Hepatocyte (in vitro differentiated cells): ENCODE results near the gene HOXD1. TPM values are rescaled to one million over a fixed set of nuclear protein-coding genes. Genes with fewer than 3 reads are reported as not detected.

Experiments used
- DNase-seq: peaks from one replicate; pipeline ENCODE4 v3.0.0-alpha.2; 2016; ENCODE audit warnings: low spot score
- H2AFZ ChIP-seq: fragments of 200-600 bp; sonication (generic); 2 replicates; pipeline ENCODE4 v1.6.0; 2016; ENCODE audit warnings: antibody characterized with exemption, mild to moderate bottlenecking
- H3K27ac ChIP-seq: fragments of 200-600 bp; sonication (generic); 2 replicates; pipeline ENCODE4 v1.5.1; 2016; ENCODE audit warnings: mild to moderate bottlenecking
- H3K27me3 ChIP-seq: fragments of 200-600 bp; sonication (generic); 2 replicates; pipeline ENCODE4 v1.6.1; 2016
- H3K36me3 ChIP-seq: fragments of 200-600 bp; sonication (generic); replicated peaks from 2 replicates; pipeline ENCODE4 v1.5.1; 2016; ENCODE audit warnings: low read depth; ENCODE audit not compliant: insufficient read depth
- H3K4me1 ChIP-seq: fragments of 200-600 bp; sonication (generic); 2 replicates; pipeline ENCODE4 v1.5.1; 2016; ENCODE audit warnings: mild to moderate bottlenecking, moderate library complexity; ENCODE audit not compliant: insufficient read depth
- H3K4me2 ChIP-seq: fragments of 200-600 bp; sonication (generic); 2 replicates; pipeline ENCODE4 v1.6.0; 2016
- H3K4me3 ChIP-seq: fragments of 200-600 bp; sonication (generic); 2 replicates; pipeline ENCODE4 v1.5.1; 2016; ENCODE audit warnings: mild to moderate bottlenecking
- H3K79me2 ChIP-seq: fragments of 200-600 bp; sonication (generic); 2 replicates; pipeline ENCODE4 v1.6.0; 2017; ENCODE audit warnings: mild to moderate bottlenecking
- H3K9me2 ChIP-seq: fragments of 200-600 bp; sonication (generic); replicated peaks from 2 replicates; pipeline ENCODE4 v1.6.0; 2017; ENCODE audit warnings: mild to moderate bottlenecking; ENCODE audit not compliant: insufficient read depth
- H3K9me3 ChIP-seq: fragments of 200-600 bp; sonication (generic); 2 replicates; pipeline ENCODE4 v1.5.1; 2016; ENCODE audit warnings: low read depth, mild to moderate bottlenecking
- H4K20me1 ChIP-seq: fragments of 200-600 bp; sonication (generic); 2 replicates; pipeline ENCODE4 v1.6.0; 2016; ENCODE audit warnings: mild to moderate bottlenecking; ENCODE audit not compliant: insufficient read depth, poor library complexity, severe bottlenecking
- EZH2 ChIP-seq: fragments of 200-600 bp; sonication (generic); IDR thresholded peaks from 2 replicates; pipeline ENCODE4 v1.6.1; 2016; ENCODE audit warnings: antibody characterized with exemption, mild to moderate bottlenecking, borderline replicate concordance
- EZH2phosphoT487 ChIP-seq: fragments of 200-600 bp; sonication (generic); IDR thresholded peaks from one replicate; pipeline ENCODE4 v1.6.1; 2018; ENCODE audit warnings: antibody characterized with exemption, mild to moderate bottlenecking, low read depth, moderate library complexity; ENCODE audit not compliant: unreplicated experiment, severe bottlenecking
- WGBS: methylation state at CpG from one replicate; pipeline ENCODE4 v1.1.6; 2016; ENCODE audit warnings: low lambda C conversion rate; ENCODE audit errors: missing lambda C conversion rate; 5-methylcytosine and 5-hydroxymethylcytosine counted together
- polyA plus RNA-seq: library from polyadenylated mRNA; unstranded; fragments of >200 nt; fragmentation: Nextera tagmentation; extraction: Ambion mirVana; gene quantifications from 2 replicates; pipeline ENCODE4 v1.2.1, GENCODE V29; 2016
- total RNA-seq: library from RNA; depleted of rRNA; stranded (reverse); fragments of >200 nt; gene quantifications from 2 replicates; pipeline ENCODE4 v1.2.3, GENCODE V29; 2014
- TF ChIP-seq, protein P1 (sequence below): fragments of 200-600 bp; sonication (generic); IDR thresholded peaks from 2 replicates; pipeline ENCODE4 v1.5.1; 2016; ENCODE audit warnings: antibody characterized with exemption, mild to moderate bottlenecking; ENCODE audit not compliant: poor library complexity

The HOXD1 gene
- total and polyA plus RNA-seq, 2 experiments from 2014 or later, result not detected

- no peak overlapping the region for H2AFZ ChIP-seq
- peaks cover 47% of the 10 kb centered on the region for H3K27me3 ChIP-seq
- no peaks in the 10 kb centered on the region for H3K9me2 ChIP-seq
- no peaks in the 10 kb centered on the region for H3K4me1 ChIP-seq
- no peaks in the 10 kb centered on the region for H3K36me3 ChIP-seq
- H3K79me2 ChIP-seq, result no peaks in the 10 kb centered on the region
- no peak overlapping the region for H3K4me3 ChIP-seq
- H3K9me3 ChIP-seq, result no peaks in the 10 kb centered on the region
- TF ChIP-seq, protein P1, sequence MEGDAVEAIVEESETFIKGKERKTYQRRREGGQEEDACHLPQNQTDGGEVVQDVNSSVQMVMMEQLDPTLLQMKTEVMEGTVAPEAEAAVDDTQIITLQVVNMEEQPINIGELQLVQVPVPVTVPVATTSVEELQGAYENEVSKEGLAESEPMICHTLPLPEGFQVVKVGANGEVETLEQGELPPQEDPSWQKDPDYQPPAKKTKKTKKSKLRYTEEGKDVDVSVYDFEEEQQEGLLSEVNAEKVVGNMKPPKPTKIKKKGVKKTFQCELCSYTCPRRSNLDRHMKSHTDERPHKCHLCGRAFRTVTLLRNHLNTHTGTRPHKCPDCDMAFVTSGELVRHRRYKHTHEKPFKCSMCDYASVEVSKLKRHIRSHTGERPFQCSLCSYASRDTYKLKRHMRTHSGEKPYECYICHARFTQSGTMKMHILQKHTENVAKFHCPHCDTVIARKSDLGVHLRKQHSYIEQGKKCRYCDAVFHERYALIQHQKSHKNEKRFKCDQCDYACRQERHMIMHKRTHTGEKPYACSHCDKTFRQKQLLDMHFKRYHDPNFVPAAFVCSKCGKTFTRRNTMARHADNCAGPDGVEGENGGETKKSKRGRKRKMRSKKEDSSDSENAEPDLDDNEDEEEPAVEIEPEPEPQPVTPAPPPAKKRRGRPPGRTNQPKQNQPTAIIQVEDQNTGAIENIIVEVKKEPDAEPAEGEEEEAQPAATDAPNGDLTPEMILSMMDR, result no peak
- TF ChIP-seq EZH2 (no peak), EZH2phosphoT487 (no peak)
- H3K4me2 ChIP-seq, result no peak overlapping the region
- no peaks in the 10 kb centered on the region for H4K20me1 ChIP-seq
- DNase-seq, result no peak
- no peak overlapping the region for H3K27ac ChIP-seq
Measured at GRCh38 chr2:176199902-176200301, 11.4 kb downstream of the HOXD1 start.

DNA sequence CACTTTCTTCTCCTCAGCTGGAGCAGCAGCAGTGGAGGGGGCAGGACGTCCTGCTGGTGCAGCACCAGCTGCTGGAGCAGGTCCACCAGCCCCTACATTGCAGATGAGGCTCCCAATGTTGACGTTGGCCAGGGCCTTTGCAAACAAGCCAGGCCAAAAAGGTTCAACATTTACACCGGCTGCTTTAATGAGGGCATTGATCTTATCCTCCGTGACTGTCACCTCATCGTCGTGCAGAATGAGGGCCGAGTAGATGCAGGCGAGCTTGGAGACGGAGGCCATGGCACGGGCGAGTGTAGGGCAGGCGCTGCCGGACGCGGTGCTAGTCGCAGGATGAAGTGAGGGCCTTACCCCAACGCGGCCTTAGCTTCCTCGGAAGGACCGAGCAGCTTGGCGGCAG, 12.5 kb downstream of the HOXD1 start:
- no peaks in the 10 kb centered on the region for H4K20me1 ChIP-seq
- peaks cover 50% of the 10 kb centered on the region for H3K27me3 ChIP-seq
- H3K36me3 ChIP-seq, result no peaks in the 10 kb centered on the region
- DNase-seq, result no peak
- WGBS, result 84% methylated on average over 21 of the region's 21 CpGs
- no peak overlapping the region for H2AFZ ChIP-seq
- no peak overlapping the region for H3K4me3 ChIP-seq
- H3K79me2 ChIP-seq, result no peaks in the 10 kb centered on the region
- no peaks in the 10 kb centered on the region for H3K4me1 ChIP-seq
- TF ChIP-seq EZH2, result no peak
- TF ChIP-seq, protein P1, result no peak
- no peaks in the 10 kb centered on the region for H3K9me2 ChIP-seq
- H3K4me2 ChIP-seq, result no peak overlapping the region
- no peaks in the 10 kb centered on the region for H3K9me3 ChIP-seq
- H3K27ac ChIP-seq, result no peak overlapping the region

DNA sequence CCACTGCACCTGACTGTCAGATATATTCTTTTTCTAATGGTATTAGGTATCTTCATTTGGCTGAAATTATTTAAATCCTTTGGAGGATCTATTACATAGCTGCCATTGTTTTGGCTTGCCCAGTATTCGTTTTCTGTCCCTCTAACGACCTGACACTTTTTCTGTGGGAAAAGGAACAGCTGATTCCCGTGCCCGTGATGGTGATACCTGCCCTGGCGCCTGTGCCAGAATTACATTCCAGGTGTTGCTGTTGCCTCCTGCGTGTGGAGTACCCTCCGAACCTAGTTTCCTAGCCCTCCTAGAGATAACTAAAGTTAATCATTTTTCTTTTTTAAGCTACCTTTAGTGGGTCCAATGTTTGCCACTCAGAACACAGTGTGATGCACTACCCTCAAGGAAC, 14.0 kb downstream of the HOXD1 start:
- H3K9me3 ChIP-seq, result no peaks in the 10 kb centered on the region
- no peaks in the 10 kb centered on the region for H3K36me3 ChIP-seq
- H3K27me3 ChIP-seq, result peaks cover 37% of the 10 kb centered on the region
- WGBS, result 87% methylated on average over 7 of the region's 7 CpGs
- H3K4me3 ChIP-seq, result no peak overlapping the region
- H3K4me2 ChIP-seq, result no peak overlapping the region
- H3K79me2 ChIP-seq, result no peaks in the 10 kb centered on the region
- DNase-seq, result no peak
- H3K9me2 ChIP-seq, result no peaks in the 10 kb centered on the region
- H3K27ac ChIP-seq, result no peak overlapping the region
- H3K4me1 ChIP-seq, result no peaks in the 10 kb centered on the region
- no peaks in the 10 kb centered on the region for H4K20me1 ChIP-seq
- H2AFZ ChIP-seq, result no peak overlapping the region
- TF ChIP-seq, protein P1, result no peak
- TF ChIP-seq EZH2phosphoT487 (no peak), EZH2 (no peak)

DNA sequence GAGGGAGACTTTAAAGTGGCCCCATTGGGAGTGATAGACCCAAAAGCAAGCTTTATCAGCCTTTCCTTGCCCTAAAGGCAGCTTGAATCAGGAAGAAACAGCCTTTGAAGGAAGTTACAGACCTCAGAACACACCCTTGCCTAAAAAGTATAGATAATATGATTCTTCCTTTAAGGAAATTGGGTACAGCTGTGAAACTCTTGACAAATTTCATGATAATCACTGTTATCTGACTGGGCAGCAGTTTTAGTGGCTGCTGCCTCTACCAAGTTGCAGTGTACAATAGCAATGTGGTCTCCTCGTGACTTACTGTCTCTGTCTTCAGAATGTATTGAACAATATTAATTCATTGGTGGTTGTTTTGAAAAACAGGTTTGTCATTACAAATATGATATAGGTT, 16.7 kb downstream of the HOXD1 start:
- H3K27me3 ChIP-seq, result peaks cover 29% of the 10 kb centered on the region
- no peak overlapping the region for H3K4me2 ChIP-seq
- no peaks in the 10 kb centered on the region for H4K20me1 ChIP-seq
- H3K9me3 ChIP-seq, result no peaks in the 10 kb centered on the region
- no peaks in the 10 kb centered on the region for H3K79me2 ChIP-seq
- 89% methylated on average over 1 of the region's 1 CpG for WGBS
- H3K27ac ChIP-seq, result no peak overlapping the region
- no peaks in the 10 kb centered on the region for H3K4me1 ChIP-seq
- no peaks in the 10 kb centered on the region for H3K36me3 ChIP-seq
- TF ChIP-seq, protein P1, result no peak
- TF ChIP-seq EZH2, result no peak
- TF ChIP-seq EZH2phosphoT487, result no peak
- H3K9me2 ChIP-seq, result no peaks in the 10 kb centered on the region
- no peak for DNase-seq
- H2AFZ ChIP-seq, result no peak overlapping the region
- no peak overlapping the region for H3K4me3 ChIP-seq
